Thyroid gland (tissue), 4 donors: ENCODE results near the gene PRXL2B. TPM values are rescaled to one million over a fixed set of nuclear protein-coding genes. Genes with fewer than 3 reads are reported as not detected.

Experiments
- DNase-seq, 2 donors: peaks; one replicate each; pipeline ENCODE4 v3.0.0-alpha.2; 2019
- H3K27ac ChIP-seq, 3 donors: fragments of 200-600 bp; sonication (generic); 1 replicate in 2 of 3; 2 replicates in 1 of 3; pipeline ENCODE4 v1.5.1; 2016 to 2019; ENCODE audit warnings: mild to moderate bottlenecking in 1 of 3, moderate library complexity in 1 of 3
- H3K27me3 ChIP-seq: fragments of 200-600 bp; sonication (generic); one replicate; pipeline ENCODE4 v1.5.1; 2019
- H3K36me3 ChIP-seq, 2 donors: fragments of 200-600 bp; sonication (generic); one replicate each; pipeline ENCODE4 v1.5.1; 2016 to 2019
- H3K4me1 ChIP-seq, 2 donors: fragments of 200-600 bp; sonication (generic); one replicate each; pipeline ENCODE4 v1.5.1; 2017 to 2019
- H3K4me3 ChIP-seq, 3 donors: fragments of 200-600 bp; sonication (generic); replicated peaks in 1 of 3; 1 replicate in 2 of 3; 2 replicates in 1 of 3; pipeline ENCODE4 v1.5.1; 2016; ENCODE audit warnings: mild to moderate bottlenecking in 1 of 3
- H3K9me3 ChIP-seq: fragments of 200-600 bp; sonication (generic); one replicate; pipeline ENCODE4 v1.5.1; 2017
- CTCF ChIP-seq, 6 experiments: fragments of 200-600 bp in 3 of 6; fragments of 450-650 bp in 3 of 6; sonication (generic) in 3 of 6; IDR thresholded peaks; one replicate each; pipeline ENCODE4 v1.5.1; 2016 to 2019; ENCODE audit warnings: antibody characterized with exemption in 6 of 6, mild to moderate bottlenecking in 2 of 6, inconsistent platforms in 1 of 6, moderate library complexity in 1 of 6
- POLR2A ChIP-seq, 2 donors: fragments of 450-650 bp; IDR thresholded peaks; one replicate each; pipeline ENCODE4 v1.6.1; 2017; ENCODE audit warnings: antibody characterized with exemption in 2 of 2, mild to moderate bottlenecking in 2 of 2, moderate library complexity in 1 of 2
- WGBS, 2 donors: methylation state at CpG; one replicate each; pipeline ENCODE4 v1.1.5; 2017; 5-methylcytosine and 5-hydroxymethylcytosine counted together
- intact Hi-C: fragments of 100-400 bp; cut with DNase I; formaldehyde crosslinking; loops from one replicate; pipeline ENCODE4 v1.15.1; 2023
- total RNA-seq, 4 donors: library from RNA; depleted of rRNA; stranded (reverse); fragments of >200 nt; gene quantifications; one replicate each; pipeline ENCODE4 v1.2.3, GENCODE V29; 2016

Gene PRXL2B
- total RNA-seq, 4 donors from 2014 or later = 14.6 to 24.7 (median 18.0) TPM

- H3K4me1 ChIP-seq = peaks cover 9 to 24% of the 10 kb centered on the region in 2 donors
- DNase-seq = peak; percentile 41 to 52
- 15 to 17% methylated on average over 11 of the region's 16 CpGs for WGBS, 2 donors
- no peaks in the 10 kb centered on the region for H3K27me3 ChIP-seq
- TF ChIP-seq POLR2A (IDR thresholded peaks at IDR 0.05) (peak in 1 of 2 donors; percentile 23), CTCF (IDR thresholded peaks at IDR 0.05) (no peak)
- peak within 1 kb of the TSS; percentile 4 to 74 (median 50) for H3K4me3 ChIP-seq
- peak within 1 kb of the TSS; percentile 82 to 90 (median 89) for H3K27ac ChIP-seq
- intact Hi-C loops = no loop called here
- no peaks in the 10 kb centered on the region for H3K36me3 ChIP-seq
- H3K9me3 ChIP-seq = no peaks in the 10 kb centered on the region
Measured at GRCh38 chr1:2556277-2556677, 30.3 kb upstream of the PRXL2B start, which contains the start of gene TNFRSF14. Gene TNFRSF14 (plus strand): TSS chr1:2556371. CDS start chr1:2556665, 294 bp downstream.

- DNase-seq = peak; percentile 31 to 33
- WGBS, 2 donors = 29 to 30% methylated on average over 9 to 17 of the region's 24 CpGs
- intact Hi-C loops = no loop called here
- Histone ChIP-seq H3K36me3 (no peaks in the 10 kb centered on the region), H3K4me1 (peaks cover 9 to 24% of the 10 kb centered on the region in 2 donors), H3K27me3 (no peaks in the 10 kb centered on the region), H3K9me3 (no peaks in the 10 kb centered on the region), H3K4me3 (peak overlapping the region; percentile 4 to 74 (median 50)), H3K27ac (peak overlapping the region; percentile 82 to 90 (median 89))
- TF ChIP-seq POLR2A (IDR thresholded peaks at IDR 0.05) = no peak
- no peak for TF ChIP-seq CTCF (IDR thresholded peaks at IDR 0.05)
Measured at GRCh38 chr1:2556678-2557481, 29.7 kb upstream of the PRXL2B start.

- Histone ChIP-seq H3K4me3 (peak overlapping the region in 1 of 3 donors; percentile 50), H3K9me3 (no peaks in the 10 kb centered on the region), H3K36me3 (no peaks in the 10 kb centered on the region), H3K4me1 (peaks cover 9 to 24% of the 10 kb centered on the region in 2 donors), H3K27ac (peak overlapping the region in 2 of 3 donors; percentile 82 to 90), H3K27me3 (no peaks in the 10 kb centered on the region)
- 88 to 100% methylated on average over 1 to 17 of the region's 30 CpGs for WGBS, 2 donors
- TF ChIP-seq POLR2A (IDR thresholded peaks at IDR 0.05) (no peak), CTCF (IDR thresholded peaks at IDR 0.05) (no peak)
- DNase-seq = no peak
- intact Hi-C loops = no loop called here
Measured at GRCh38 chr1:2557482-2558400, 28.8 kb upstream of the PRXL2B start.

- no peaks in the 10 kb centered on the region for H3K27me3 ChIP-seq
- 96 to 100% methylated on average over 6 to 12 of the region's 12 CpGs for WGBS, 2 donors
- intact Hi-C loops = no loop called here
- H3K27ac ChIP-seq = no peak overlapping the region
- no peaks in the 10 kb centered on the region for H3K36me3 ChIP-seq
- no peaks in the 10 kb centered on the region for H3K9me3 ChIP-seq
- no peak overlapping the region for H3K4me3 ChIP-seq
- peaks cover 9 to 24% of the 10 kb centered on the region in 2 donors for H3K4me1 ChIP-seq
- TF ChIP-seq POLR2A (IDR thresholded peaks at IDR 0.05) (no peak), CTCF (IDR thresholded peaks at IDR 0.05) (no peak)
- DNase-seq = no peak
Measured at GRCh38 chr1:2558420-2558819, 28.2 kb upstream of the PRXL2B start.
